ENCODE results near the gene FAM53C.
A peak's percentile ranks its signal among the peaks of the same experiment; 100 is the strongest.
"Not testable (repeated sequence)": the region's sequence is repeated elsewhere in the genome, so short reads cannot be mapped to it uniquely, and the experiment has no call there.

The FAM53C gene

GRCh38 chr5:138337685-138338410 is at the start of gene FAM53C:
FAM53C (plus strand) TSS chr5:138338266; CDS start chr5:138341336, 3,070 bp downstream.
- peak; percentile 92 for DNase-seq (ENCODE audit: low spot score)
- TF ChIP-seq, protein P1, sequence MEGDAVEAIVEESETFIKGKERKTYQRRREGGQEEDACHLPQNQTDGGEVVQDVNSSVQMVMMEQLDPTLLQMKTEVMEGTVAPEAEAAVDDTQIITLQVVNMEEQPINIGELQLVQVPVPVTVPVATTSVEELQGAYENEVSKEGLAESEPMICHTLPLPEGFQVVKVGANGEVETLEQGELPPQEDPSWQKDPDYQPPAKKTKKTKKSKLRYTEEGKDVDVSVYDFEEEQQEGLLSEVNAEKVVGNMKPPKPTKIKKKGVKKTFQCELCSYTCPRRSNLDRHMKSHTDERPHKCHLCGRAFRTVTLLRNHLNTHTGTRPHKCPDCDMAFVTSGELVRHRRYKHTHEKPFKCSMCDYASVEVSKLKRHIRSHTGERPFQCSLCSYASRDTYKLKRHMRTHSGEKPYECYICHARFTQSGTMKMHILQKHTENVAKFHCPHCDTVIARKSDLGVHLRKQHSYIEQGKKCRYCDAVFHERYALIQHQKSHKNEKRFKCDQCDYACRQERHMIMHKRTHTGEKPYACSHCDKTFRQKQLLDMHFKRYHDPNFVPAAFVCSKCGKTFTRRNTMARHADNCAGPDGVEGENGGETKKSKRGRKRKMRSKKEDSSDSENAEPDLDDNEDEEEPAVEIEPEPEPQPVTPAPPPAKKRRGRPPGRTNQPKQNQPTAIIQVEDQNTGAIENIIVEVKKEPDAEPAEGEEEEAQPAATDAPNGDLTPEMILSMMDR (IDR thresholded peaks at IDR 0.05; ENCODE audit: extremely low read depth, missing control alignments), result no peak

DNA sequence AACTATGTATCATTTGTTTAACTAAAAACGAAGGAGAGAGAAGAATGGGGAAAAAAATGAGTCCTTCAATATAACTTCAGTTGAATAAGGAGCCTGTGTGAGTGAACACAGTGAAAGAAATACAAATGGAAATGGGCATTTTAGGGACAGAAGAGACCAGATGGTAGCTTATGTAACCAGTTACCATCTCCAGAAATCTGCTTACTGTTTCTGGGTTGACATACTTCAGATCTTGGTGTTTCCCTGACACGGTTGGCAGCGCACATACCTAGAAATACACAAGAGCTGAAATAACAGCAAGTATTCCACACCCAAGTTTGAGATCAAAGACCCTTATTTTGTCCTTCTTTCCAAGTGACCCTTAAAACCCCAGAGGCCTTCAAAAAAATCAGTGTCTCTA is 48.8 kb upstream of the FAM53C start:
- TF ChIP-seq, protein P1 (IDR thresholded peaks at IDR 0.05; ENCODE audit: extremely low read depth, missing control alignments), result no peak
- no peak for DNase-seq (ENCODE audit: low spot score)

- DNase-seq (ENCODE audit: low spot score), result no peak
- TF ChIP-seq, protein P1 (IDR thresholded peaks at IDR 0.05; ENCODE audit: extremely low read depth, missing control alignments), result no peak
Observed at GRCh38 chr5:138303372-138303771, 34.7 kb upstream of the FAM53C start.

DNA sequence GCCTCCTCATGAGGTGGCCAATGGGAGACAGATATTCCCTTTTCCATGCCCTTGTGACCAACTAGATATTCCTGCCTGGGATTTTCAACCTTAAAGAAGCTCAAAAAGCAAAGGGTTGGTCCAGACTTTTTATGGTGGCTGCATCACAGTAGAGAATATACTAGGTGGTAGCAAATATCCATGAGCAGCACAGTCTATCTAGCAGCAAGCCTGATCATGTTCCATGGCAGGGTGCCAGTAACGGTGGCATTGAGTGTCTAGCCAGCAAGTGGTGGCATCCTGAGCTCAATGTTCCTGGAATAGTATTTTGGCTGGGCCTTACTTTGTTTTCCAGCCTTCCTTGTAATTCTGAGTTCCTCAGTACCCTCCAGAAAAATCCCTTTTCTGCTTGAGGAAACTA is 32.3 kb upstream of the FAM53C start:
- DNase-seq (ENCODE audit: low spot score), result no peak
- TF ChIP-seq, protein P1 (IDR thresholded peaks at IDR 0.05; ENCODE audit: extremely low read depth, missing control alignments), result no peak

- DNase-seq (ENCODE audit: low spot score), result no peak
Observed at GRCh38 chr5:138315751-138316278, 22.3 kb upstream of the FAM53C start.

GRCh38 chr5:138316355-138316754 is 21.7 kb upstream of the FAM53C start:
- TF ChIP-seq, protein P1 (IDR thresholded peaks at IDR 0.05; ENCODE audit: extremely low read depth, missing control alignments), result no peak
- no peak for DNase-seq (ENCODE audit: low spot score)

More at GRCh38 chr5:138315751-138316278, 22.3 kb upstream of the FAM53C start:
- TF ChIP-seq, protein P1 (IDR thresholded peaks at IDR 0.05; ENCODE audit: extremely low read depth, missing control alignments), result no peak

GRCh38 chr5:138318211-138318610 is 19.9 kb upstream of the FAM53C start:
- not testable (repeated sequence) for DNase-seq (ENCODE audit: low spot score)

Data from GM20000 (cell line).